ENCODE data around the gene KDM2A.
A peak's percentile ranks its signal among the peaks of the same experiment; 100 is the strongest.

KDM2A gene

DNA sequence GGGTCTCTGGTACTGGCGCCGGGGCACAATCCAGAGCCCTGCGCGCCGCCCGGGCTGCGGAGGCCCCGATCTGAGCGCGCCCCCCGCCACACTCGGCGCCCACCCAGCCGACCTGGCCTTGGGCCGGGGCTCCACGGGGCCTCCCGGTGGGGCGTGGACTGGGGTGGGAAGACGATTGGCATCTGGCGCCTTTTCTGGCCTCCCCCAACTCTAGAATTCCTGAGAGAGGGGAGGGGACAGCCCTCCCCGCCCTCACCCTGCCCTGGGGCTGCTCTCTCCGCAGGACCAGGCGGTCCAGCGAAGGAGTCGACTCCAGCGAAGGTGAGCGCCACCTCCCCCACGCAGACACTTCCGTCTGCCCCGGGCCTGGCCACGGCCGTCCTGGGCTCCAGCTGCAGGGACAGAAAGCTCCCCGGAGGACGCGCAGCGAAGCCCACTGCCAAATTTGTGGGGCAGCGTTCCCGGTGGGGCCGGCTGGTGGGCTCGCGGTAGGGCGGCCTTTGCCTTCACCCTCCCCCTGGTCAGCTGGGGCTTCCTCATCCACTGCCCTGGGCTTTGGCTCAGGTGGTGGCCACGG lies 184.9 kb downstream of the KDM2A start:
- TF ChIP-seq ZNF548 (tag by site-specific recombination; IDR thresholded peaks at IDR 0.05) (no peak), GLIS1 (tag by site-specific recombination; IDR thresholded peaks at IDR 0.05) (peak; percentile 15; the same call in 1 of the 2 replicates)
- CTCF ChIA-PET, result interaction anchor here (0.6 to 3.4 kb wide), 4 partner anchors 13 to 229 kb away, joined by 5 to 17 read pairs (median 10); no protein-coding TSS in a partner anchor
- H3K9me3 ChIP-seq (ENCODE audit: control insufficient read depth, insufficient read depth, low read depth, low read length), result no peaks in the 10 kb centered on the region
- H3K4me1 ChIP-seq (ENCODE audit: control insufficient read depth, insufficient read depth, low read length), result no peaks in the 10 kb centered on the region
- H3K27ac ChIP-seq (ENCODE audit: extremely low read depth, low read depth, low read length), result peak overlapping the region; percentile 79; the same call in 1 of the 2 replicates
- POLR2A ChIA-PET, result interaction anchor here (1.2 to 3.5 kb wide), 4 partner anchors 9 to 15 kb away, joined by 3 to 32 read pairs (median 11); partner anchors contain the start of gene ANKRD13D
- peak overlapping the region; percentile 66 for H3K4me3 ChIP-seq (ENCODE audit: low read depth, low read length)
- peaks cover 0 to 51% of the 10 kb centered on the region in 2 experiments; a peak in 1 of 3 replicates for H3K36me3 ChIP-seq (ENCODE audit: control insufficient read depth in 2 of 2, insufficient read depth in 1 of 2, low read length in 2 of 2)

GRCh38 chr11:67304511-67305113 lies 185.5 kb downstream of the KDM2A start:
- Histone ChIP-seq H3K4me1 (ENCODE audit: control insufficient read depth, insufficient read depth, low read length) (no peaks in the 10 kb centered on the region), H3K4me3 (ENCODE audit: low read depth, low read length) (peak overlapping the region; percentile 66), H3K9me3 (ENCODE audit: control insufficient read depth, insufficient read depth, low read depth, low read length) (no peaks in the 10 kb centered on the region), H3K27ac (ENCODE audit: extremely low read depth, low read depth, low read length) (no peak overlapping the region), H3K36me3 (ENCODE audit: control insufficient read depth in 2 of 2, insufficient read depth in 1 of 2, low read length in 2 of 2) (peaks cover 0 to 51% of the 10 kb centered on the region in 2 experiments; a peak in 1 of 3 replicates)
- ChIA-PET CTCF (interaction anchor here (0.6 to 2.9 kb wide), 3 partner anchors 13 to 230 kb away, joined by 5 to 14 read pairs (median 5); no protein-coding TSS in a partner anchor), POLR2A (interaction anchor here (0.6 to 3.5 kb wide), 4 partner anchors 9 to 43 kb away, joined by 3 to 32 read pairs (median 4); no protein-coding TSS in a partner anchor)
- TF ChIP-seq ZBTB49 (tag by site-specific recombination; IDR thresholded peaks at IDR 0.05; ENCODE audit: low read depth) (no peak), ZNF501 (tag by site-specific recombination; IDR thresholded peaks at IDR 0.05) (no peak), ZIC2 (tag by site-specific recombination; IDR thresholded peaks at IDR 0.05) (peak; percentile 54), ZNF600 (tag by site-specific recombination; IDR thresholded peaks at IDR 0.05) (0 out of 2 replicates have a peak, but pooled peaks have one; percentile 17)

GRCh38 chr11:67306769-67307544 lies 187.9 kb downstream of the KDM2A start:
- ChIA-PET CTCF (interaction anchor here (0.8 to 1.1 kb wide), 2 partner anchors 15 to 44 kb away, joined by 3 read pairs; no protein-coding TSS in a partner anchor), POLR2A (no interaction called here)
- H3K4me1 ChIP-seq (ENCODE audit: control insufficient read depth, insufficient read depth, low read length), result no peaks in the 10 kb centered on the region
- no peak overlapping the region for H3K27ac ChIP-seq (ENCODE audit: extremely low read depth, low read depth, low read length)
- no peak overlapping the region for H3K4me3 ChIP-seq (ENCODE audit: low read depth, low read length)
- peaks cover 0 to 47% of the 10 kb centered on the region in 2 experiments; a peak in 1 of 3 replicates for H3K36me3 ChIP-seq (ENCODE audit: control insufficient read depth in 2 of 2, insufficient read depth in 1 of 2, low read length in 2 of 2)
- no peak for TF ChIP-seq ZNF747 (tag by site-specific recombination; IDR thresholded peaks at IDR 0.05)
- TF ChIP-seq ZNF660 (tag by site-specific recombination; IDR thresholded peaks at IDR 0.05), result no peak
- no peak for TF ChIP-seq ZNF394 (tag by site-specific recombination; IDR thresholded peaks at IDR 0.05; ENCODE audit: borderline replicate concordance)
- TF ChIP-seq ZSCAN16 (tag by site-specific recombination; IDR thresholded peaks at IDR 0.05), result no peak
- no peak for TF ChIP-seq SP2 (tag by site-specific recombination; IDR thresholded peaks at IDR 0.05)
- TF ChIP-seq BCL6B (tag by site-specific recombination; IDR thresholded peaks at IDR 0.05), result no peak
- no peak for TF ChIP-seq ZBTB21 (tag by site-specific recombination; IDR thresholded peaks at IDR 0.05)
- TF ChIP-seq ZNF366 (tag by site-specific recombination; conservative IDR thresholded peaks at IDR 0.05), result no peak
- TF ChIP-seq ZBTB20 (tag by site-specific recombination; IDR thresholded peaks at IDR 0.05), result no peak
- no peak for TF ChIP-seq MYNN (tag by site-specific recombination; IDR thresholded peaks at IDR 0.05; ENCODE audit: borderline replicate concordance)
- TF ChIP-seq ZNF624 (tag by site-specific recombination; IDR thresholded peaks at IDR 0.05), result no peak
- no peaks in the 10 kb centered on the region for H3K9me3 ChIP-seq (ENCODE audit: control insufficient read depth, insufficient read depth, low read depth, low read length)
